NCI-H460 (cell line): Measurements from ENCODE around the gene RHOV. TPM values are rescaled to one million over a fixed set of nuclear protein-coding genes. Genes with fewer than 3 reads are reported as not detected.

Experiments used
- DNase-seq: peaks from one replicate; pipeline ENCODE4 v3.0.0-alpha.2; 2016; ENCODE audit warnings: low read depth; ENCODE audit errors: extremely low read depth
- small RNA-seq, 2 experiments: library from RNA; depleted of rRNA; stranded (forward); fragments of <200 nt; gene quantifications; one replicate each; pipeline ENCODE3, GENCODE V24; 2014
- total RNA-seq: library from RNA; depleted of rRNA; stranded (reverse); fragments of >200 nt; shearing (Covaris generic); gene quantifications from 2 replicates; pipeline ENCODE4 v1.2.3, GENCODE V29; 2014; rRNA removed

The RHOV gene
- total RNA-seq, 1 experiment from 2014 or later = 0.57 TPM

GRCh38 chr15:40823572-40824343 is 50.3 kb downstream of the RHOV start:
- no peak for DNase-seq

Small RNA genes within 50 kb of the gene (small RNA-seq; reads per million reads assigned to genes)
- 0 reads per million in 2 experiments for gene AC025166.1

Other genes with a start within 250 kb of the RHOV start
- 4.3 and 7.1 TPM in 2 replicates for gene RAD51, start 179.1 kb downstream of the RHOV start, total RNA-seq
- 15.2 and 19.7 TPM in 2 replicates for gene RMDN3, start 119.0 kb downstream of the RHOV start, total RNA-seq
- 7.1 and 8.7 TPM in 2 replicates for gene GCHFR, start 110.2 kb downstream of the RHOV start, total RNA-seq
- gene C15orf62, start 104.3 kb downstream of the RHOV start, total RNA-seq = 0.25 and 0.40 TPM in 2 replicates
- 9.6 and 14.6 TPM in 2 replicates for gene ZFYVE19, start 67.1 kb downstream of the RHOV start, total RNA-seq
- 27.3 and 27.9 TPM in 2 replicates for gene DNAJC17, start 66.8 kb downstream of the RHOV start, total RNA-seq
- not detected in 2 replicates for gene PPP1R14D, start 45.5 kb downstream of the RHOV start, total RNA-seq
- 1.7 and 2.4 TPM in 2 replicates for gene SPINT1, start 30.2 kb downstream of the RHOV start, total RNA-seq
- gene VPS18, start 20.2 kb upstream of the RHOV start, total RNA-seq = 10.5 and 11.4 TPM in 2 replicates
- 0.05 TPM in 1 of 2 replicates, not detected in the other for gene DLL4, start 55.1 kb upstream of the RHOV start, total RNA-seq
- gene CHAC1, start 79.2 kb upstream of the RHOV start, total RNA-seq = 61.1 and 66.9 TPM in 2 replicates
- 22.9 and 25.2 TPM in 2 replicates for gene INO80, start 242.0 kb upstream of the RHOV start, total RNA-seq